Neutrophil (primary cell): Measurements from ENCODE around the gene TIGD1.

ENCODE experiments used
- H3K27ac ChIP-seq: fragments of 200-600 bp; sonication (generic); 2 replicates; pipeline ENCODE4 v1.5.1; 2016; ENCODE audit warnings: mild to moderate bottlenecking, moderate library complexity
- H3K27me3 ChIP-seq: fragments of 200-600 bp; sonication (generic); 2 replicates; pipeline ENCODE4 v1.6.0; 2016; ENCODE audit warnings: mild to moderate bottlenecking
- H3K36me3 ChIP-seq: fragments of 200-600 bp; sonication (generic); 2 replicates; pipeline ENCODE4 v1.5.1; 2017
- H3K4me1 ChIP-seq, 2 experiments: fragments of 200-600 bp in 1 of 2; sonication (generic) in 1 of 2; 1 replicate in 1 of 2; 2 replicates in 1 of 2; pipeline versions ENCODE4 v1.5.1 to v1.6.1; 2013 to 2016; ENCODE audit warnings: low read depth in 1 of 2, low read length in 1 of 2, mild to moderate bottlenecking in 1 of 2, moderate library complexity in 1 of 2; ENCODE audit not compliant: control insufficient read depth in 1 of 2, insufficient read depth in 1 of 2
- H3K4me3 ChIP-seq, 2 experiments: fragments of 200-600 bp in 1 of 2; sonication (generic) in 1 of 2; 1 replicate in 1 of 2; 2 replicates in 1 of 2; pipeline ENCODE4 v1.5.1; 2013 to 2016; ENCODE audit warnings: low read depth in 1 of 2, low read length in 1 of 2, mild to moderate bottlenecking in 1 of 2, moderate library complexity in 1 of 2
- H3K9me3 ChIP-seq: fragments of 200-600 bp; sonication (generic); 2 replicates; pipeline ENCODE4 v1.5.1; 2016
- TF ChIP-seq, protein P1 (sequence below): fragments of 200-600 bp; sonication (generic); IDR thresholded peaks from 2 replicates; pipeline ENCODE4 v1.5.1; 2016; ENCODE audit warnings: antibody characterized with exemption

Gene TIGD1

DNA sequence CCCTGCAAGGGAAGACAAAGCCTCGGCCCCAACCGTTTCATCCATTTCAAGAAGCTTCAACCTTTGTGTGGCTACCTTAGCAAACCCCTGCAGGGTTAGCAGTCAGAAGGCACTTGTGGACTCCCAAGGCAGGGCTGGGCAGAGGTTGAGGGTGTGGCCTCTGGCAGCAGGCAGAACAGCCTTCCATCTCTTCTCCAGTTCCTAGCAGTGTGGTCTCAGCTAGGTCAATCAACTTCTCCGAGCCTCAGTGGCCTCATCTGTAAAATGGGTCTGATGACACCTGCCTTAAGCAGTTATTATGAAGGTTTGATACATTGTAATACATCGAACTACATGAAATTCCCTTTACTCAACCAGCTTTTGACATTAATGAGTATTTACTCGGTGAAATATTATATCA lies 37.0 kb downstream of the TIGD1 start:
- Histone ChIP-seq H3K36me3 (no peaks in the 10 kb centered on the region), H3K27ac (no peak overlapping the region), H3K4me3 (no peak overlapping the region), H3K4me1 (no peaks in the 10 kb centered on the region), H3K9me3 (no peaks in the 10 kb centered on the region), H3K27me3 (peaks cover 18% of the 10 kb centered on the region)
- TF ChIP-seq, protein P1, sequence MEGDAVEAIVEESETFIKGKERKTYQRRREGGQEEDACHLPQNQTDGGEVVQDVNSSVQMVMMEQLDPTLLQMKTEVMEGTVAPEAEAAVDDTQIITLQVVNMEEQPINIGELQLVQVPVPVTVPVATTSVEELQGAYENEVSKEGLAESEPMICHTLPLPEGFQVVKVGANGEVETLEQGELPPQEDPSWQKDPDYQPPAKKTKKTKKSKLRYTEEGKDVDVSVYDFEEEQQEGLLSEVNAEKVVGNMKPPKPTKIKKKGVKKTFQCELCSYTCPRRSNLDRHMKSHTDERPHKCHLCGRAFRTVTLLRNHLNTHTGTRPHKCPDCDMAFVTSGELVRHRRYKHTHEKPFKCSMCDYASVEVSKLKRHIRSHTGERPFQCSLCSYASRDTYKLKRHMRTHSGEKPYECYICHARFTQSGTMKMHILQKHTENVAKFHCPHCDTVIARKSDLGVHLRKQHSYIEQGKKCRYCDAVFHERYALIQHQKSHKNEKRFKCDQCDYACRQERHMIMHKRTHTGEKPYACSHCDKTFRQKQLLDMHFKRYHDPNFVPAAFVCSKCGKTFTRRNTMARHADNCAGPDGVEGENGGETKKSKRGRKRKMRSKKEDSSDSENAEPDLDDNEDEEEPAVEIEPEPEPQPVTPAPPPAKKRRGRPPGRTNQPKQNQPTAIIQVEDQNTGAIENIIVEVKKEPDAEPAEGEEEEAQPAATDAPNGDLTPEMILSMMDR: no peak

DNA sequence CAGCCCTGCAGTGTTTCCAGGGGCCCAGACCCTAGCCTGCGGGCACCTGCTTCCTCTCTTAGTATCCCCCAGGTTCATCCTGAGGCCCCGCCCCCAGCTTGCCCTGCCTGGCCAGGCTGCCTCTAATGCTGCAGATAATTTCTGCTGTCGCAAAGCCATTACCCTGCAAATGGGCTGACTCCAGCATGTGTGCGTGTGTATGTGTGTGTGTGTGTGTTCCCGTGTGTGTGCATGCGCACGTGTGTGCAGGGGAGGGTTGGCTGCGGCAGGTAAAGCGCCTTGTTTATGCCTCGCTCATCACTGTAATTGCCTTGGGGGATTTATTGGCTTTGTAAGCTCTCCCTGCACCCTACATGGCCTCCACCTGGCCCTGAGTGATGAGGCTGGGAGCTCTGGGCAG lies 37.8 kb downstream of the TIGD1 start:
- H3K9me3 ChIP-seq: no peaks in the 10 kb centered on the region
- no peak overlapping the region for H3K27ac ChIP-seq
- no peaks in the 10 kb centered on the region for H3K4me1 ChIP-seq
- H3K4me3 ChIP-seq: no peak overlapping the region
- TF ChIP-seq, protein P1: no peak
- no peaks in the 10 kb centered on the region for H3K36me3 ChIP-seq
- peaks cover 22% of the 10 kb centered on the region for H3K27me3 ChIP-seq

DNA sequence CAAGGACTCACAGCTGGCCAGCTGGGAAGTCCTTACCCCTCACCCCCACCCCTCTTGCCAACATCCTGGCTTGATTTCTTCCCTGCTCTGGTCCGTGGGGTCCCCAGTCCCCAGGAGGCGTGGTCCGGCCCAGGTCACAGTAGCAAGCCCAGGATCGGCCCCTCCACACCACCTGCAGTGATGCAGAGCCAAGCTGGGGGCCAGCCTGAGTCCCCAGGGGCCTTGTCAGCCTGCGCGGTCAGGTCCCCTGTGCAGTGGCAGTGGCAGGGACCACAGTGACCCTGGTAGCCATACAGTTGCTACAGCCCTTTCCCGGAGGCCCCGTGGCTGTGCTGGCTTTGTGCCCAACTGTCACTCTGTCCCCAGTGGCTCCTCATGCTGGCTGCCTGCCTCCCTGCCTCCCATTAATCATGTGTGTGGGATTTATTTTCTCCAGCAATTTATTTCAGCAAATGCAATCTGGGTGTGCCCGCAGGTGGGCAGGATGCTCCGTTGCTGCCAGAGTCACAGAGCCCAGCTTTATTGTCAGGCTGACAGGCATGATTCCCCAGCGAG lies 38.9 kb downstream of the TIGD1 start:
- TF ChIP-seq, protein P1: no peak
- no peak overlapping the region for H3K27ac ChIP-seq
- no peaks in the 10 kb centered on the region for H3K9me3 ChIP-seq
- no peaks in the 10 kb centered on the region for H3K4me1 ChIP-seq
- no peak overlapping the region for H3K4me3 ChIP-seq
- H3K27me3 ChIP-seq: peaks cover 34% of the 10 kb centered on the region
- no peaks in the 10 kb centered on the region for H3K36me3 ChIP-seq

DNA sequence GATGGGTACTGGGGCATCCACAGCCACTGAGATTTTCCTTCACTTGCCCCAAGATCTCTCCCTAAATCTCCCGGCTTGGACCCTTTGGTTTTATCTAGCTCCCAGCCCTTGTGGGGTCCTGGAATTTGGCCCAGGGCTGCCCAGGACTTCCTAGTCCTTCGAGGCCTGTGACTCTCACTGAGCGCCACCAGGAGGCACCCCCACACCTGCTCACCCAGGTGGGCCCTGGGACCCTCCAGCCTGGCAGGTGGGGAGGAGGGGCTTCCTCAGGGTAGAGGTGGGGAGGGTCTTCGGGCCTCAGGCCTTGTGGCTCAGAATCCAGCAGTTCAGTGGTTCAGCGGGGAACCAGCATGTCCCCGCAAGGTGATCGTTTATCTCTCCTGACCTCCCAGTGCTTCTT lies 42.1 kb downstream of the TIGD1 start:
- TF ChIP-seq, protein P1: no peak
- Histone ChIP-seq H3K4me3 (no peak overlapping the region), H3K9me3 (no peaks in the 10 kb centered on the region), H3K27ac (no peak overlapping the region), H3K36me3 (no peaks in the 10 kb centered on the region), H3K4me1 (no peaks in the 10 kb centered on the region), H3K27me3 (peaks cover 55% of the 10 kb centered on the region)

DNA sequence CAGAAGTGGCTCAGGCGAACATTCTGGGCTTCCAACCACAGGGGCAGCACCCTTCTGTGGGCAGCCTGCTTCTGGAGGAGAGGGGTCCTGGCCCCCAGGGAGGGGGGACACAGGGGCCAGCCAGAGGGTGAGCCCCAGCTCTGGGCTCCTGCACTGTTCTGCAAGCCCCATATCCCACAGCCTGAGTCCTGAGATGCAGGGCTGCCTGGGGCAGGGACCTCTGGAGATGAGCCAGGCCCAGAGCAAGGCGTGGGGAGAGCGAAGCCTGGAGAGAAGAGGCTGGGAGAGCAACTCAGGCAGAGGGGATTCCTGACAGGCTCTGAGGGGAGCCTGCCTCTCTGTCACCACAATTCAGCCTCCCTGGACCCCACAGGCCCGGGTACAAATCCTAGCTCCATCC lies 43.6 kb downstream of the TIGD1 start:
- Histone ChIP-seq H3K36me3 (no peaks in the 10 kb centered on the region), H3K4me3 (no peak overlapping the region), H3K27me3 (peaks cover 68% of the 10 kb centered on the region), H3K9me3 (no peaks in the 10 kb centered on the region), H3K4me1 (no peaks in the 10 kb centered on the region), H3K27ac (no peak overlapping the region)
- TF ChIP-seq, protein P1: no peak

DNA sequence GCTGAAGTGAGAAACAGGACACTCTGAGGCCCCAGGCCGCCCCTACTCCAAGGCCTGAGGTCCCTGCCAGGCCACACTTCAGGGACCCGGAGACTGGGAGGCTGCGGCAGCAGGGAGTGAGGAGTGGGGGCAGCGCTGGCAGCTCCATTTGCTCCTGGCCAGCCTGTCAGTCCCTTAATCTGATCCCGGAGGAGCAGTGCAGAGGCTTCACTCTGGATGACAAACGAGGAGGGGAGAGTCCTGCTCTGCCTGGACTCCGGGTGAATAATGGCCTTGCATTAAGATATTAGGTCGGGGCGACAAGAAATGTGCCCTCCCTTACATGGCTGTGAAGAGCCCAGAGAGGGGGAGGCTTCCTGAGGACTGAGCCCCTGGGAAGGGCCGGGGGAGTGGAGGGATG lies 44.5 kb downstream of the TIGD1 start:
- Histone ChIP-seq H3K27ac (no peak overlapping the region), H3K4me1 (no peaks in the 10 kb centered on the region), H3K36me3 (no peaks in the 10 kb centered on the region), H3K4me3 (no peak overlapping the region), H3K9me3 (no peaks in the 10 kb centered on the region), H3K27me3 (peaks cover 71% of the 10 kb centered on the region)
- TF ChIP-seq, protein P1: no peak
